H1 (cell line): ENCODE data around the gene ANAPC5. TPM values are rescaled to one million over a fixed set of nuclear protein-coding genes. Genes with fewer than 3 reads are reported as not detected.

Experiments used
- CTCF ChIA-PET: fragments of 300-600 bp; sonication (Branson Sonifier 250); formaldehyde crosslinking; loops from one replicate; lab custom pipeline; 2021; ENCODE audit not compliant: partially characterized antibody; lab: Charles Lee
- POLR2A ChIA-PET: fragments of 300-600 bp; sonication (Branson Sonifier 250); formaldehyde crosslinking; loops from one replicate; lab custom pipeline; 2021; ENCODE audit warnings: inconsistent platforms; ENCODE audit not compliant: partially characterized antibody; lab: Charles Lee
- DNase-seq, 2 experiments: peaks; one replicate each; pipeline versions ENCODE4 v3.0.0 to v3.0.0-alpha.2; 2010 to 2022; ENCODE audit warnings: low spot score in 2 of 2, low read depth in 1 of 2, mixed read lengths in 1 of 2
- FAIRE-seq: peaks from 2 replicates; lab custom pipeline; 2011; peaks lifted over from hg19 to GRCh38; lab: Jason Lieb, UNC
- H2AFZ ChIP-seq: 2 replicates; pipeline ENCODE4 v1.8.1; 2012; ENCODE audit warnings: low read length, inconsistent platforms
- H2AK5ac ChIP-seq: 2 replicates; pipeline ENCODE4 v1.6.1; 2013; ENCODE audit warnings: low read depth, low read length
- H2BK120ac ChIP-seq: replicated peaks from 2 replicates; pipeline ENCODE3; 2013; ENCODE audit warnings: low read depth, low read length, inconsistent platforms
- H2BK12ac ChIP-seq: 2 replicates; pipeline ENCODE4 v1.6.1; 2013; ENCODE audit warnings: low read depth, low read length
- H2BK15ac ChIP-seq: 2 replicates; pipeline ENCODE4 v1.6.1; 2013; ENCODE audit warnings: low read length
- H2BK20ac ChIP-seq: 2 replicates; pipeline ENCODE4 v1.6.1; 2013; ENCODE audit warnings: low read length
- H2BK5ac ChIP-seq: 2 replicates; pipeline ENCODE4 v1.6.1; 2013; ENCODE audit warnings: low read depth, low read length
- H3K14ac ChIP-seq: 2 replicates; pipeline ENCODE4 v1.6.1; 2013; ENCODE audit warnings: inconsistent platforms; ENCODE audit not compliant: insufficient read length
- H3K18ac ChIP-seq: 2 replicates; pipeline ENCODE4 v1.6.1; 2013; ENCODE audit warnings: low read length; ENCODE audit errors: extremely low read depth
- H3K23ac ChIP-seq: 2 replicates; pipeline ENCODE4 v1.6.1; 2013; ENCODE audit warnings: inconsistent platforms; ENCODE audit not compliant: insufficient read length
- H3K23me2 ChIP-seq: 2 replicates; pipeline ENCODE4 v1.6.1; 2013; ENCODE audit warnings: low read depth, low read length
- H3K27ac ChIP-seq: 2 replicates; pipeline ENCODE4 v1.6.1; 2011; ENCODE audit warnings: low read depth, low read length, inconsistent platforms
- H3K27me3 ChIP-seq, 4 experiments: replicated peaks in 1 of 4; 1 replicate in 1 of 4; 2 replicates in 3 of 4; pipeline versions ENCODE4 v1.6.1 to v1.8.1; 2011 to 2013; ENCODE audit warnings: low read length in 3 of 4, mild to moderate bottlenecking in 3 of 4, inconsistent platforms in 2 of 4, mixed read lengths in 2 of 4, moderate library complexity in 1 of 4; ENCODE audit not compliant: control insufficient read depth in 3 of 4, insufficient read depth in 3 of 4; ENCODE audit errors: extremely low read depth in 1 of 4
- H3K36me3 ChIP-seq, 4 experiments: 2 replicates each; pipeline versions ENCODE4 v1.6.1 to v1.8.1; 2011 to 2013; ENCODE audit warnings: mild to moderate bottlenecking in 4 of 4, low read length in 3 of 4, moderate library complexity in 2 of 4, control low read depth in 1 of 4, inconsistent platforms in 1 of 4; ENCODE audit not compliant: insufficient read depth in 4 of 4, control insufficient read depth in 2 of 4
- H3K4ac ChIP-seq: replicated peaks from 2 replicates; pipeline ENCODE3; 2013; ENCODE audit warnings: low read length, low read depth, mixed read lengths, inconsistent platforms; ENCODE audit not compliant: insufficient read length
- H3K4me1 ChIP-seq, 4 experiments: replicated peaks in 1 of 4; 1 replicate in 1 of 4; 2 replicates in 3 of 4; pipeline versions ENCODE4 v1.6.1 to v1.8.1; 2011 to 2013; ENCODE audit warnings: low read length in 3 of 4, inconsistent platforms in 2 of 4, mixed read lengths in 1 of 4; ENCODE audit not compliant: insufficient read depth in 4 of 4, control insufficient read depth in 3 of 4
- H3K4me2 ChIP-seq, 2 experiments: 2 replicates each; pipeline versions ENCODE4 v1.6.1 to v1.8.1; 2011 to 2013; ENCODE audit warnings: low read depth in 2 of 2, low read length in 2 of 2, control low read depth in 1 of 2, inconsistent platforms in 1 of 2, mild to moderate bottlenecking in 1 of 2; ENCODE audit not compliant: insufficient read depth in 1 of 2
- H3K4me3 ChIP-seq, 4 experiments: fragments of 200-600, 300-600 bp in 1 of 4; sonication (generic), shearing (Covaris generic), sonication (Bioruptor Twin) in 1 of 4; 2 replicates each; pipeline versions ENCODE4 v1.5.1 to v1.8.1; 2011 to 2016; ENCODE audit warnings: low read length in 4 of 4, low read depth in 3 of 4, control low read depth in 2 of 4, inconsistent platforms in 2 of 4, mild to moderate bottlenecking in 2 of 4, mixed read lengths in 1 of 4, moderate library complexity in 1 of 4; ENCODE audit not compliant: insufficient read depth in 2 of 4; ENCODE audit errors: extremely low read depth in 1 of 4
- H3K56ac ChIP-seq: replicated peaks from 2 replicates; pipeline ENCODE3; 2013; ENCODE audit warnings: low read depth, mild to moderate bottlenecking, mixed read lengths, low read length, inconsistent platforms; ENCODE audit not compliant: insufficient read length
- H3K79me1 ChIP-seq: 2 replicates; pipeline ENCODE4 v1.6.1; 2013; ENCODE audit warnings: low read depth, low read length, control low read depth
- H3K79me2 ChIP-seq, 2 experiments: 2 replicates each; pipeline versions ENCODE4 v1.6.1 to v1.8.1; 2012 to 2013; ENCODE audit warnings: low read length in 2 of 2, mild to moderate bottlenecking in 2 of 2, inconsistent platforms in 1 of 2; ENCODE audit not compliant: insufficient read depth in 2 of 2, control insufficient read depth in 1 of 2
- H3K9ac ChIP-seq, 4 experiments: replicated peaks in 1 of 4; 1 replicate in 1 of 4; 2 replicates in 3 of 4; pipeline versions ENCODE4 v1.6.1 to v1.8.1; 2011 to 2013; ENCODE audit warnings: low read depth in 3 of 4, low read length in 3 of 4, control low read depth in 2 of 4, mild to moderate bottlenecking in 2 of 4, moderate library complexity in 2 of 4, inconsistent platforms in 1 of 4; ENCODE audit errors: extremely low read depth in 1 of 4
- H3K9me3 ChIP-seq, 2 experiments: 2 replicates each; pipeline versions ENCODE4 v1.6.1 to v1.8.1; 2012 to 2013; ENCODE audit warnings: mild to moderate bottlenecking in 2 of 2, moderate library complexity in 2 of 2, control low read depth in 1 of 2, inconsistent platforms in 1 of 2, low read depth in 1 of 2, low read length in 1 of 2, mixed read lengths in 1 of 2; ENCODE audit not compliant: insufficient read depth in 2 of 2
- H4K20me1 ChIP-seq, 2 experiments: replicated peaks in 1 of 2; 2 replicates each; pipeline versions ENCODE3 to v1.8.1; 2011 to 2013; ENCODE audit warnings: inconsistent platforms in 2 of 2, low read length in 2 of 2, mild to moderate bottlenecking in 1 of 2; ENCODE audit not compliant: insufficient read depth in 2 of 2, control insufficient read depth in 1 of 2
- H4K5ac ChIP-seq: 2 replicates; pipeline ENCODE4 v1.6.1; 2013; ENCODE audit warnings: low read length, low read depth, mixed read lengths, inconsistent platforms; ENCODE audit not compliant: insufficient read length
- H4K8ac ChIP-seq: 2 replicates; pipeline ENCODE4 v1.8.0; 2013; ENCODE audit warnings: mild to moderate bottlenecking, moderate library complexity, low read length, inconsistent platforms; ENCODE audit not compliant: insufficient read depth; ENCODE audit errors: extremely low read depth
- H4K91ac ChIP-seq: replicated peaks from 2 replicates; pipeline ENCODE3; 2013; ENCODE audit warnings: low read length, mixed read lengths, inconsistent platforms; ENCODE audit not compliant: insufficient read length
- MAX ChIP-seq: IDR thresholded peaks from 2 replicates; pipeline ENCODE4 v1.6.1; 2012; ENCODE audit warnings: inconsistent platforms
- POLR2AphosphoS5 ChIP-seq: IDR thresholded peaks from 2 replicates; pipeline ENCODE4 v1.6.1; 2011; ENCODE audit warnings: low read depth, low read length
- SP1 ChIP-seq: IDR thresholded peaks from 2 replicates; pipeline ENCODE4 v1.6.1; 2011; ENCODE audit warnings: low read depth, low read length
- TAF1 ChIP-seq: IDR thresholded peaks from 2 replicates; pipeline ENCODE4 v1.6.1; 2011; ENCODE audit warnings: mild to moderate bottlenecking, low read depth, low read length
- TEAD4 ChIP-seq: IDR thresholded peaks from 2 replicates; pipeline ENCODE4 v1.6.1; 2012; ENCODE audit warnings: low read depth, low read length, inconsistent platforms, mixed read lengths
- WGBS, 2 experiments: shearing (Covaris generic) in 1 of 2; methylation state at CpG; one replicate each; pipeline versions ENCODE4 v1.1.6 to v1.1.7; 2013 to 2015; ENCODE audit warnings: low lambda C conversion rate in 2 of 2, mixed read lengths in 2 of 2, inconsistent platforms in 1 of 2, low coverage in 1 of 2, missing lambda C conversion rate in 1 of 2; ENCODE audit not compliant: insufficient replicate concordance in 2 of 2, insufficient coverage in 1 of 2, insufficient read length in 1 of 2; ENCODE audit errors: extremely low coverage in 1 of 2, missing lambda C conversion rate in 1 of 2; 5-methylcytosine and 5-hydroxymethylcytosine counted together
- polyA plus RNA-seq, 7 experiments: library from polyadenylated mRNA; depleted of rRNA in 3 of 7; stranded (reverse) in 5 of 7; unstranded in 2 of 7; fragments of >200 nt in 5 of 7; fragments of 200-250 nt in 2 of 7; gene quantifications; 1 replicate in 5 of 7; 2 replicates in 1 of 7; 4 replicates in 1 of 7; pipeline versions ENCODE4 v1.2.1 to v1.2.3, GENCODE V29; 2011 to 2013; ENCODE audit warnings: missing spikeins in 2 of 7, mixed read lengths in 2 of 7
- total RNA-seq: library from RNA; stranded (reverse); fragmentation: NEBNext Ultra II Directional; extraction: Animal tissue kit (Norgen Biotek cat#: 25700); gene quantifications from 2 replicates; pipeline ENCODE4 v1.2.1, GENCODE V29; 2021

ANAPC5 gene
- total and polyA plus RNA-seq, 2 of the 8 experiments (the other 6 are each of a cell fraction or from before 2014, with no cell fraction given) = 103 to 127 TPM

- CTCF ChIA-PET = no interaction called here
- POLR2A ChIA-PET = interaction anchor here (0.6 kb wide), 1 partner anchor 98 kb away, joined by 3 read pairs; no protein-coding TSS in a partner anchor
- 94% methylated on average over 21 of the region's 21 CpGs; no CpG with 5 or more reads in 1 of the 2 experiments for WGBS, 2 experiments
Observed at GRCh38 chr12:121326996-121327674, 25.1 kb downstream of the ANAPC5 start.

More at GRCh38 chr12:121326996-121327674, 25.1 kb downstream of the ANAPC5 start:
- no peak overlapping the region for H2AFZ ChIP-seq
- no peak overlapping the region for H2BK12ac ChIP-seq
- H3K4me1 ChIP-seq = no peaks in the 10 kb centered on the region
- H3K23ac ChIP-seq = no peak overlapping the region
- H3K4me3 ChIP-seq = no peak overlapping the region
- H3K14ac ChIP-seq = no peak overlapping the region
- H3K36me3 ChIP-seq = peaks cover 19 to 65% (median 54%) of the 10 kb centered on the region in 4 experiments; a peak in 7 of 8 replicates
- H3K23me2 ChIP-seq = no peaks in the 10 kb centered on the region
- no peak overlapping the region for H2BK15ac ChIP-seq
- H2BK5ac ChIP-seq = peak overlapping the region; percentile 24; the same call in 1 of the 2 replicates
- no peak overlapping the region for H2BK20ac ChIP-seq
- H3K4me2 ChIP-seq = no peak overlapping the region
- DNase-seq (no peak), FAIRE-seq (no peak)
- H3K27me3 ChIP-seq = no peaks in the 10 kb centered on the region
- TF ChIP-seq TAF1 (no peak), MAX (no peak), POLR2AphosphoS5 (no peak), TEAD4 (no peak), SP1 (no peak)
- TF ChIP-seq, all 59 proteins: peak for 0
- H3K56ac ChIP-seq = no peak overlapping the region
- H4K91ac ChIP-seq = no peak overlapping the region
- no peak overlapping the region for H3K4ac ChIP-seq
- no peak overlapping the region for H3K9ac ChIP-seq
- H4K8ac ChIP-seq = 0 out of 2 replicates have a peak overlapping the region, but pooled peaks have one; percentile 21
- H4K20me1 ChIP-seq = peaks cover 0 to 1% of the 10 kb centered on the region in 2 experiments
- no peak overlapping the region for H4K5ac ChIP-seq
- H2AK5ac ChIP-seq = no peak overlapping the region
- no peak overlapping the region for H3K27ac ChIP-seq
- no peaks in the 10 kb centered on the region for H3K79me1 ChIP-seq
- no peaks in the 10 kb centered on the region for H3K9me3 ChIP-seq
- H2BK120ac ChIP-seq = no peak overlapping the region
- H3K79me2 ChIP-seq = no peaks in the 10 kb centered on the region
- no peak overlapping the region for H3K18ac ChIP-seq
